K562 (cell line): ENCODE data around the gene LNPEP. TPM values are rescaled to one million over a fixed set of nuclear protein-coding genes. Genes with fewer than 3 reads are reported as not detected.

ENCODE experiments used
- CBX1 ChIP-seq: sonication (generic); IDR thresholded peaks from 2 replicates; pipeline ENCODE4 v1.6.1; 2016; ENCODE audit warnings: antibody characterized with exemption, low read depth, mild to moderate bottlenecking
- ZKSCAN8 ChIP-seq: fragments of 200-800 bp; sonication (Bioruptor generic); IDR thresholded peaks from 2 replicates; pipeline ENCODE4 v1.6.1; 2016; ENCODE audit warnings: missing genetic modification characterization, missing compliant biosample characterization
- ZNF224 ChIP-seq: sonication (generic); formaldehyde crosslinking; IDR thresholded peaks from 2 replicates; pipeline ENCODE4 v1.8.0; 2022; ENCODE audit warnings: mild to moderate bottlenecking, missing genetic modification reagents
- ZNF695 ChIP-seq: fragments of 450-650 bp; formaldehyde crosslinking; IDR thresholded peaks from 2 replicates; pipeline ENCODE4 v1.4.0; 2020; ENCODE audit warnings: mild to moderate bottlenecking, moderate library complexity
- ZNF785 ChIP-seq: fragments of 250-450 bp; sonication (Bioruptor Pico); IDR thresholded peaks from 2 replicates; pipeline ENCODE4 v1.4.0; 2020; ENCODE audit warnings: mild to moderate bottlenecking
- polyA plus RNA-seq, 8 experiments: library from polyadenylated mRNA; depleted of rRNA in 4 of 8; stranded (reverse) in 5 of 8; unstranded in 3 of 8; fragments of >200 nt; fragmentation: Nextera tagmentation in 2 of 8; fragmentation: Illumina TruSeq in 1 of 8; extraction: Ambion mirVana in 2 of 8; extraction: Trizol in 1 of 8; gene quantifications; 2 replicates each; pipeline versions ENCODE4 v1.2.1 to v1.2.3, GENCODE V29; 2011 to 2014; ENCODE audit warnings: inconsistent platforms in 1 of 8, missing spikeins in 1 of 8
- total RNA-seq, 7 experiments: library from RNA; depleted of rRNA in 6 of 7; stranded (reverse); fragments of >200 nt in 6 of 7; fragmentation: Illumina TruSeq in 2 of 7; extraction: Trizol in 2 of 7; gene quantifications; 2 replicates each; pipeline versions ENCODE4 v1.2.1 to v1.2.3, GENCODE V29; 2011 to 2021; ENCODE audit warnings: low replicate concordance in 1 of 7
- TF ChIP-seq, protein P1 (sequence below), 3 experiments: fragments of 200-800 bp in 1 of 3; fragments of 250-450 bp in 1 of 3; fragments of 450-650 bp in 1 of 3; sonication (Bioruptor Pico) in 1 of 3; sonication (Bioruptor generic) in 1 of 3; formaldehyde crosslinking in 1 of 3; IDR thresholded peaks; 2 replicates each; pipeline versions ENCODE4 v1.6.1 to v1.8.0; 2016 to 2022; ENCODE audit warnings: mild to moderate bottlenecking in 2 of 3, missing genetic modification characterization in 2 of 3, missing compliant biosample characterization in 1 of 3, moderate library complexity in 1 of 3
- TF ChIP-seq, protein P2 (sequence below), 2 experiments: fragments of 450-650 bp in 1 of 2; sonication (generic) in 1 of 2; formaldehyde crosslinking in 1 of 2; IDR thresholded peaks; 2 replicates each; pipeline versions ENCODE4 v1.7.1 to v1.9.0; 2016 to 2022; ENCODE audit warnings: inconsistent platforms in 1 of 2, mild to moderate bottlenecking in 1 of 2, missing genetic modification reagents in 1 of 2
- TF ChIP-seq, protein P3 (sequence below): fragments of 450-650 bp; IDR thresholded peaks from 2 replicates; pipeline ENCODE4 v1.6.1; 2018; ENCODE audit not compliant: partially characterized antibody

LNPEP gene
- total and polyA plus RNA-seq, 9 of the 15 experiments (the other 6 are each of a cell fraction or from before 2014, with no cell fraction given): 2.6 to 27.9 (median 11.2) TPM

DNA sequence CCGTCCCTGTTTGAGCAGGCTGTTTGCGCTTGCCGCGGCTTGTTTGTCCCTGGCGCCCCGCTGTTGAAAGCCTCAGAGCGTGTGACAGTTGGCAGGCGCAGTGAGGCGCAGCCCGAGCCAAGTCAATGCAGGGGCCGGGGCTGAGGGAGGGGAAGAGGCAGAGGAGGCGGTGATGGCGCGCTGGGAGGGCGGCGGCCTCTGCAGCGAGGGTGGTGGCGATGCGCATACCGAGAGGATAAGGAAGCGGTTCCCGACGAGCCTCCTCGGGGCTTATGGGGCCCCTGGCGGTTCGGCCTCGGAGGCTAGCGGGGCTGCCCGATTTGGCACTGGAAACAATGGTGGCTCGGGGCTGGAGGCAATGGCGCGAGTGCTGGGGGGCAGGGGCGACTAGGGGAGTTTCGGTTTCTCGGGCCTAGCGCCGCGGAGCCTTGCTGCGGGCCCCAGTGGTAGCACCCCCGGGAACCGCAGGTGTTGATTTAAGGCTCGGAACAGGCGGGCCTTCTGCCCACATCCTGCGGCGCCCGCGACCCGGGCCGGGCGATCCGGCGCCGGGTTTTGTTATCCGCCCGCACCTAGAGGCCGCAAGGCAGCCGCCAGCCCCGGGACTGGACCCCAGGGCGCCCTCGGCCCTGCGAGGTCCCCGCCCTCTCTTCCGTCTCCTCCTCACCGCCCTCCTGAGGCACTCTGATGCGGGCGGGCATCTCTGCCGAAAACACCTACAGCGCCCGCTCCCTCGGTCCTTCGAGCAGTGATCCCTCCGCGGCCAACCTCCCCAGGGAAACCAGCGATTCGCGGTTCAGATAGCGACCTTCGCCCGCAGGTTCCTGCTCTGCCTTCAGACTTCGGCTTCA is 947 bp upstream of the LNPEP start (continued):
- TF ChIP-seq, protein P1, sequence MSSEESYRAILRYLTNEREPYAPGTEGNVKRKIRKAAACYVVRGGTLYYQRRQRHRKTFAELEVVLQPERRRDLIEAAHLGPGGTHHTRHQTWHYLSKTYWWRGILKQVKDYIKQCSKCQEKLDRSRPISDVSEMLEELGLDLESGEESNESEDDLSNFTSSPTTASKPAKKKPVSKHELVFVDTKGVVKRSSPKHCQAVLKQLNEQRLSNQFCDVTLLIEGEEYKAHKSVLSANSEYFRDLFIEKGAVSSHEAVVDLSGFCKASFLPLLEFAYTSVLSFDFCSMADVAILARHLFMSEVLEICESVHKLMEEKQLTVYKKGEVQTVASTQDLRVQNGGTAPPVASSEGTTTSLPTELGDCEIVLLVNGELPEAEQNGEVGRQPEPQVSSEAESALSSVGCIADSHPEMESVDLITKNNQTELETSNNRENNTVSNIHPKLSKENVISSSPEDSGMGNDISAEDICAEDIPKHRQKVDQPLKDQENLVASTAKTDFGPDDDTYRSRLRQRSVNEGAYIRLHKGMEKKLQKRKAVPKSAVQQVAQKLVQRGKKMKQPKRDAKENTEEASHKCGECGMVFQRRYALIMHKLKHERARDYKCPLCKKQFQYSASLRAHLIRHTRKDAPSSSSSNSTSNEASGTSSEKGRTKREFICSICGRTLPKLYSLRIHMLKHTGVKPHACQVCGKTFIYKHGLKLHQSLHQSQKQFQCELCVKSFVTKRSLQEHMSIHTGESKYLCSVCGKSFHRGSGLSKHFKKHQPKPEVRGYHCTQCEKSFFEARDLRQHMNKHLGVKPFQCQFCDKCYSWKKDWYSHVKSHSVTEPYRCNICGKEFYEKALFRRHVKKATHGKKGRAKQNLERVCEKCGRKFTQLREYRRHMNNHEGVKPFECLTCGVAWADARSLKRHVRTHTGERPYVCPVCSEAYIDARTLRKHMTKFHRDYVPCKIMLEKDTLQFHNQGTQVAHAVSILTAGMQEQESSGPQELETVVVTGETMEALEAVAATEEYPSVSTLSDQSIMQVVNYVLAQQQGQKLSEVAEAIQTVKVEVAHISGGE (CRISPR knock-in tag; IDR thresholded peaks at IDR 0.05): peak in 1 of 3 experiments; percentile 62; a peak in 3 of 6 replicates
- no peak for TF ChIP-seq ZNF224 (CRISPR knock-in tag)
- TF ChIP-seq ZNF695 (CRISPR knock-in tag): no peak; the same call in 1 of the 2 replicates
- TF ChIP-seq ZNF785: no peak
- TF ChIP-seq ZKSCAN8 (CRISPR knock-in tag): no peak
- TF ChIP-seq, protein P2, sequence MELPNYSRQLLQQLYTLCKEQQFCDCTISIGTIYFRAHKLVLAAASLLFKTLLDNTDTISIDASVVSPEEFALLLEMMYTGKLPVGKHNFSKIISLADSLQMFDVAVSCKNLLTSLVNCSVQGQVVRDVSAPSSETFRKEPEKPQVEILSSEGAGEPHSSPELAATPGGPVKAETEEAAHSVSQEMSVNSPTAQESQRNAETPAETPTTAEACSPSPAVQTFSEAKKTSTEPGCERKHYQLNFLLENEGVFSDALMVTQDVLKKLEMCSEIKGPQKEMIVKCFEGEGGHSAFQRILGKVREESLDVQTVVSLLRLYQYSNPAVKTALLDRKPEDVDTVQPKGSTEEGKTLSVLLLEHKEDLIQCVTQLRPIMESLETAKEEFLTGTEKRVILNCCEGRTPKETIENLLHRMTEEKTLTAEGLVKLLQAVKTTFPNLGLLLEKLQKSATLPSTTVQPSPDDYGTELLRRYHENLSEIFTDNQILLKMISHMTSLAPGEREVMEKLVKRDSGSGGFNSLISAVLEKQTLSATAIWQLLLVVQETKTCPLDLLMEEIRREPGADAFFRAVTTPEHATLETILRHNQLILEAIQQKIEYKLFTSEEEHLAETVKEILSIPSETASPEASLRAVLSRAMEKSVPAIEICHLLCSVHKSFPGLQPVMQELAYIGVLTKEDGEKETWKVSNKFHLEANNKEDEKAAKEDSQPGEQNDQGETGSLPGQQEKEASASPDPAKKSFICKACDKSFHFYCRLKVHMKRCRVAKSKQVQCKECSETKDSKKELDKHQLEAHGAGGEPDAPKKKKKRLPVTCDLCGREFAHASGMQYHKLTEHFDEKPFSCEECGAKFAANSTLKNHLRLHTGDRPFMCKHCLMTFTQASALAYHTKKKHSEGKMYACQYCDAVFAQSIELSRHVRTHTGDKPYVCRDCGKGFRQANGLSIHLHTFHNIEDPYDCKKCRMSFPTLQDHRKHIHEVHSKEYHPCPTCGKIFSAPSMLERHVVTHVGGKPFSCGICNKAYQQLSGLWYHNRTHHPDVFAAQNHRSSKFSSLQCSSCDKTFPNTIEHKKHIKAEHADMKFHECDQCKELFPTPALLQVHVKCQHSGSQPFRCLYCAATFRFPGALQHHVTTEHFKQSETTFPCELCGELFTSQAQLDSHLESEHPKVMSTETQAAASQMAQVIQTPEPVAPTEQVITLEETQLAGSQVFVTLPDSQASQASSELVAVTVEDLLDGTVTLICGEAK (IDR thresholded peaks at IDR 0.05): 0 out of 2 replicates have a peak, but pooled peaks have one; percentile 51
- TF ChIP-seq, protein P2 (CRISPR knock-in tag; IDR thresholded peaks at IDR 0.05): no peak
- TF ChIP-seq, protein P3, sequence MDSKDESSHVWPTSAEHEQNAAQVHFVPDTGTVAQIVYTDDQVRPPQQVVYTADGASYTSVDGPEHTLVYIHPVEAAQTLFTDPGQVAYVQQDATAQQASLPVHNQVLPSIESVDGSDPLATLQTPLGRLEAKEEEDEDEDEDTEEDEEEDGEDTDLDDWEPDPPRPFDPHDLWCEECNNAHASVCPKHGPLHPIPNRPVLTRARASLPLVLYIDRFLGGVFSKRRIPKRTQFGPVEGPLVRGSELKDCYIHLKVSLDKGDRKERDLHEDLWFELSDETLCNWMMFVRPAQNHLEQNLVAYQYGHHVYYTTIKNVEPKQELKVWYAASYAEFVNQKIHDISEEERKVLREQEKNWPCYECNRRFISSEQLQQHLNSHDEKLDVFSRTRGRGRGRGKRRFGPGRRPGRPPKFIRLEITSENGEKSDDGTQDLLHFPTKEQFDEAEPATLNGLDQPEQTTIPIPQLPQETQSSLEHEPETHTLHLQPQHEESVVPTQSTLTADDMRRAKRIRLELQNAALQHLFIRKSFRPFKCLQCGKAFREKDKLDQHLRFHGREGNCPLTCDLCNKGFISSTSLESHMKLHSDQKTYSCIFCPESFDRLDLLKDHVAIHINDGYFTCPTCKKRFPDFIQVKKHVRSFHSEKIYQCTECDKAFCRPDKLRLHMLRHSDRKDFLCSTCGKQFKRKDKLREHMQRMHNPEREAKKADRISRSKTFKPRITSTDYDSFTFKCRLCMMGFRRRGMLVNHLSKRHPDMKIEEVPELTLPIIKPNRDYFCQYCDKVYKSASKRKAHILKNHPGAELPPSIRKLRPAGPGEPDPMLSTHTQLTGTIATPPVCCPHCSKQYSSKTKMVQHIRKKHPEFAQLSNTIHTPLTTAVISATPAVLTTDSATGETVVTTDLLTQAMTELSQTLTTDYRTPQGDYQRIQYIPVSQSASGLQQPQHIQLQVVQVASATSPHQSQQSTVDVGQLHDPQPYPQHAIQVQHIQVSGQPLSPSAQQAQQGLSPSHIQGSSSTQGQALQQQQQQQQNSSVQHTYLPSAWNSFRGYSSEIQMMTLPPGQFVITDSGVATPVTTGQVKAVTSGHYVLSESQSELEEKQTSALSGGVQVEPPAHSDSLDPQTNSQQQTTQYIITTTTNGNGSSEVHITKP: peak; percentile 72
- peak; percentile 36; the same call in 1 of the 2 replicates for TF ChIP-seq CBX1
